HT1080 (cell line): ENCODE measurements around the gene ELAVL2. TPM values are rescaled to one million over a fixed set of nuclear protein-coding genes. Genes with fewer than 3 reads are reported as not detected.
A peak's percentile ranks its signal among the peaks of the same experiment; 100 is the strongest.

Experiments used
- DNase-seq: peaks from one replicate; pipeline ENCODE4 v3.0.0-alpha.2; 2015; ENCODE audit warnings: low read depth
- polyA plus RNA-seq, 2 experiments: library from polyadenylated mRNA; depleted of rRNA; stranded (reverse); fragments of >200 nt; gene quantifications; 2 replicates each; pipeline ENCODE4 v1.2.3, GENCODE V29; 2015
- total RNA-seq: library from RNA; depleted of rRNA; stranded (reverse); fragments of >200 nt; shearing (Covaris generic); gene quantifications from 2 replicates; pipeline ENCODE4 v1.2.3, GENCODE V29; 2014; rRNA removed

ELAVL2 gene
- 0.45 TPM in 1 of 2 replicates, not detected in the other for total RNA-seq
- 0.05 and 0.08 TPM in 2 replicates for polyA plus RNA-seq (2015; cell fraction: cytosol; rRNA removed)
- polyA plus RNA-seq (2015; cell fraction: nucleus; rRNA removed): 0.10 and 0.19 TPM in 2 replicates

DNA sequence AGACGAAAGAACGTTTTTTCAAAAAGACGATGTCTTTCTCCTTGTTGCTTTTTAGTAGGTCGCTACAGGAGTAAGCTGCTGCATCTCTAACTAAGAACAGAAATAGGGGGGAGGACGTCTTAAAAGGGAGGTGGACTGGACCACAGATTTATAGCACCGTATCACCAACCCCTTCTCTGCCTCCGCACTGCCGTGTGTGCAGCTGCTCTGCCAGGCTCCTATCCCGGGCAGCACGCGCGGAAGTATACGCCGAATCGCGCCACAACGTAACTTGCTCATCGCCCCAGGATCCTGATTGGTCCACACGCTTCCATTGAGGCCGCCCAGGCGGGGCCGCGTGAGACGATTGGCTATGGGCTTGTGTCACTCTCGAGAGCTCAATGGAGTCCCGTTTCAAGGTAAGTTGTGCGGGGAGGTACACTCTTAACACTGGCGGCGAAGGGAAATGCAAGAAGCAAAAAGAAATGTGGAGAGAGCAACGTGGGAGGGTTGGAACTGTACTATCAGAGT lies at the start of gene ELAVL2:
Gene ELAVL2 (minus strand): TSS at position 121 of the 510 bp plus-strand sequence. CDS start 64,006 bp downstream, outside the sequence.
- DNase-seq: no peak

DNA sequence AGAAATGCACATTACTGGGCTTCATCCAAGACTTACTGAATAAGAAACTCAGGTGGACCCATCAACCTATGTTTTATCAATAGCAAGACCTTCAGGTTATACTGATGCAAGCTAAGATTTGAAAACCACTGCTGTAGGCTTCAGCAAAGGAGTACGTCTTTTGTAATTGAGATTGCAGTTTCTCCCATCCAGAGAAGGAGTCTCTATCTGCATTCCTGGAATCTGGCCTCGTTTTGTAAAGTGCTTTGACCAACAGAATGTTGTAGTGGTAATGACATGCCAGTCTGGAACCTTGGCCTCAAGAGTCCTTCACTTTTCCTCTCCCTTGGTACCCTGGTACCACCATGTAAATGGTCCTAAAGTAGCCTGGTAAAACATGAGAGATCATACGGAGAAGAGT lies 32.2 kb upstream of the ELAVL2 start:
- DNase-seq: no peak

DNA sequence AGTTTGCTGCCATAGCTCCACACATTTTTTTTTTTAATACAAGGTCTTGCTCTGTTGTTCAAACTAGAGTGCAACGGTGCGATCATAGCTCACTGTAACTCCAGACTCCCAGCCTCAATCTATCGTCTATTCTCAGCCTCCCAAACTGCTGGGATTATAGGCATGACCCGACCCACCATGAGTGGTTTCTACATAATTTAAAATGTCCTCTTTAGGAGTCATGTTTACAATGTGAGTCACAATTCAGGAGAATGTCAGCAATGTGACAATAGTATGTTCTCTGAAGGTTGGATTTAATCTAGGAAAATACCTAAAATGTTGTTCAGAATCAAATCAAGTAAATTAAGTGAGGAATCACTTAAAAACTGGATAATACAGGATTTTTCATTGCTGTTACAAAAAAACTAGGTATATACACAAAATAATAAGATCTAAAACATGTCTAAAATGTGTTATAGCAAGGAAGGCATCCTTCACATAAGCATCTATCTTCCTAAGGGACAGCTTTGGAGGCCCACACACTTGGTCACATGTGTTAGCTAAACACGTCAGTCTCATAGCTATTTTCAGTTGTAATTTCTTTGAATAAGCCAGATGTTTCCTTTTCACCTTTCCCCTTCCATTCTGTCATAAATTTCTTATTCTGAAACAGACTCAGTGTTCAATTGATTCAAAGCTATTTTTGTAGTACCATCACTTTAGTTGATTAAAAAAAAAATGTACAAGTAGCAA lies 30.0 kb upstream of the ELAVL2 start:
- DNase-seq: no peak

DNA sequence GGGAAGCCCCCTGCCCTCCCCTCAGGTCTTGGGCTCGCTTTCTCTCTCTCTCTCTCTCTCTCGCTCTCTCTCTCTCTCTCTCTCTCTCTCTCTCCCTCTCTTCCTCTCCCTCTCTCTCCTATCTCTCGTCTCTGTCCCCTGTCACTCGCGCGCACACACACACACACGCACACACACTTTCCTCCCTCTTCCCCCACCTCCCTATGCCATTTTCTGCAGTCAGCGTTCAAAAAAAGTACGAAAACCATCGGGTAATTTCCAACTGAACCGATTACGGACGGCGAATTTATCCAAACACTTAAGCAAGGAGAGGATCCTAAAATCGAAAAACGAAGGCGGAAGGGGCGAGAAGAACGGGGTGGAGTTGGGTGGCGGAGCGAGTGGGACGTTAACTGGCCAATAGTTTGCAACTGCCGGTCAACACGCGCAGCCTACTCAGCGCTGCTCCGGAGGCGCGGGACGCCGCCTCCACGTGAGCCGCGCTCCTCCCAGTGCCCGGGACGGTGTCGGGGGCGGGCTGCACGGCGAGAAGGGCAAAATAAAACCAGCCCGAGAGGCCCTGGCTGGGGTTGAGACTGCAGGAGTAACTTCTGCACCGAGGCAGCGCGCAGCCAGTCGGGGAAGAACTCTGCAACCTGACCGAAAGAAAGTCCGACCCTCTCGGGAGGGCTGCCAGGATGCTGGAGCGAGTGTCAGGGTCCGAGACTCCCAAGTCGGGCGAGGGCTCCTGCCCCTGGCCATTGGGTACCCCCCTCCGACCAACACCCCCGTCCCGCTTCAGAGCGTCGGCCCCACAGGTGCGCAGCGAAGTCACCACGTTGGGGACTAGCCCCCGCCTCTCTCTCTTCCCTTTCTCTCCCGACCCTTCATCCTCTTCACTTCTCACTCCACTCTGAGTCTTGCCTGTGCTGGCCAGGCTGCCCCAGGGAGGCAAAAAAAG lies 24.9 kb upstream of the ELAVL2 start:
- peak; percentile 13 for DNase-seq

DNA sequence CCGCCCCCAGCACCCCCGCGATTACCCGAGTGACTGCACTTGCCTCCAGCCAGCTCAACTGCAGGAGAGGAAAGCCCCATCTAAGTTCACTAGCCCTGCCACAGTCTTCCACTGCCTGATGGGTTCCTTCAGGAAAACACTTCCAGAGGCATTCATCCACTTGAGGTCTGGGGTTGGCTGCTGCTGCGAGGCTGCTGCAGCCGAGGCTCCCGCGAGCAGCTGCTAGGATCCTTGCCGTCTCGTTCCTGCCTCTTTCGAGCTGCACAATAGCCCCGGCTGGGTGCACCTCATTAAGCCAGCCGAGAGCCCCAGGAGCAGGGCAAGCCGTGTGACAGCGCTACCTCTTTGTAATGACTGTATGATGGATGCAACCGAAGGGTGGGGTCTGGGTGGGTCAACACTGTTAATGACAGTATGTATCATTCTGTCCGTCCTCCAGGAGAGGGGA lies 24.2 kb upstream of the ELAVL2 start:
- DNase-seq: no peak

DNA sequence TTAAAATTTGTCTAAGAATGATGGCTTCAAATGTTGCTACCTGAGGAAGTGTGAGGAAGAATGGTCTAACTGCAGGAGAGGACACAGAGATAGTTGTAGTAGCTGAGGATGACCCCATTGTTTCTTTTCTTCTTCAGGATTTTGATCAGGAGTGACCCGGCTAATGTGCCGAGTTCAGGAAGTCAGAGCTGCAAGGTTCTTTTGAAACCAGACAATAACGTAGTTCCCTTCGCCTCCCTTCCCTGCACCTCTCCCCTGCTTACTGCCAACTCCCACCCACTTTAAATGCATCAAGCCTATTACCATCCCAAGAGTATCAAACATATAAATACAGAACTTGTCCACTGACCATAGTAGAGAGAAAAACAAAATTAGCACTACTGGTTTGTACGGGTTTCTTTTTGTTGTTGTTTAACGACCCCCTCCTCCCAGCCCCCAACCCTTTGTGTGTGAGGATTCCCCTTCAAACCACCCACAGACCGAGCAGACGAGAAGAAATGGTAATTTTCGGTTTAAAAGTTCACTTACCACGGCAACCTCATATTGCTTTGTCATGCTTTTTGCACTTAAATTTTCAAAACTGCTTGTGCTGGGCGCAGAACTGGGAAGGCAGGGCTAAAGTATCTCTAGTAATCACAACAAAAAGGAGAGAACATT lies 23.5 kb upstream of the ELAVL2 start:
- DNase-seq: no peak

DNA sequence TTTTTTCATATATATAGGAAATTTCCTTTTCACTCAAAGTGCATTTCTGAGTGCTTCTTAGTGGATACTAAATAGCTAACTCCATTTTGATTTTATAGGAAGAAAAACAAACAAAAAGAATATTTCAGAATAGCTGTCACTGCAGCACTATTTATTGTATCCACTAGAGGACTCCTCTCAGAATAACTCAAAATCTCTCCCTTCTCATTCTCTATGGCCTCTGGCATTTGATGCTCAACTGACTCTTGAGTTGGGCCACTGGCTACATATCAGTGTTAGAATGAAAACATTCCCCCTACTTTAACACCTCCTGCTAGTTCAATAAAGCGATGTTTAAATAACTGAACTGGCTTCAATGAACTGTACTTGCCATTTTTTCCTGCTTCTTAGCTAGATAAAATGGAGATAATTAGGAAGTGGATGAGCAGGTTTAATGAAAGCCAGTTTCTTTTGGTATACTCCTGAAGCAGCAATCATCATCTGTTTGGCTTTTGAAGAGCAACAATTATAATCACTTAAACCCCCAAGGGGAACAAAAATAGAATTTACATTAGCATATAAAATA lies 16.6 kb upstream of the ELAVL2 start:
- no peak for DNase-seq

DNA sequence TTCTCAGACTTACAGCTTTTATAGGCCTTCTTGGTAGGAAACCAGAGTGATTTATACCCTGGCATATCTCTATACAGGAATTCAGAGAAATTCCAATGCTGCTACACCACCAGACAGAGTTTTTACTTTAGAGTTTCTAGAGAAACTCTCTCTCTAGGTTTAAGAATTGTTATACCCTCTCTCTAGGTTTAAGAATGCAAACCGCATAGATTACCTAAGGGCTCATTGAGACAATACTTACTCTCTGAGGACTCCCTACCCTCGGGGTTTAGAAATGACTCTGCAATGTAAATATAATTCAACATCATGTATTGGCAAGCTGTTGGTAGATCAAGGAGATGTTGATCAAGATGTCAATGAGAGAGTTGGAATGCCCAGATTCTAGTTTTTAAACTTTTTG lies 15.3 kb upstream of the ELAVL2 start:
- no peak for DNase-seq

DNA sequence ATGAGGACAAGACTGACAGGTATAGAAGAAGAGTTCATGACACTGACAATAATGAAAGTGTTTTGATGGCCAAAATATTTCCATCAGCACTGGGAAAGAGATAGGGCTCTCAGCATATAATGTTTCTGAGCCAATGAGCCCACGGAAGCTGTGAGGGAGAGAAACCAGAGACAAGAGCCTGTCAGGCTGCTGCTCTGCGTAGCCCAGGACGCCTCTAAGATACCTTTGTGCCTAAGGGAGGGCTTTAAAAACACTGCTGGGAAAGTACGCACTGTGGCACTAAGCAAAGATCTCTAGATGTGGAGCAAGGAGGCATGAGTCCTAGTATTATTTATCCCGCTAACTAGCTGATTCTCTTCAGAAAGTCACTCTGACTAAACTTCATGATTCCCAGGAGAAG lies 11.0 kb upstream of the ELAVL2 start:
- DNase-seq: no peak

DNA sequence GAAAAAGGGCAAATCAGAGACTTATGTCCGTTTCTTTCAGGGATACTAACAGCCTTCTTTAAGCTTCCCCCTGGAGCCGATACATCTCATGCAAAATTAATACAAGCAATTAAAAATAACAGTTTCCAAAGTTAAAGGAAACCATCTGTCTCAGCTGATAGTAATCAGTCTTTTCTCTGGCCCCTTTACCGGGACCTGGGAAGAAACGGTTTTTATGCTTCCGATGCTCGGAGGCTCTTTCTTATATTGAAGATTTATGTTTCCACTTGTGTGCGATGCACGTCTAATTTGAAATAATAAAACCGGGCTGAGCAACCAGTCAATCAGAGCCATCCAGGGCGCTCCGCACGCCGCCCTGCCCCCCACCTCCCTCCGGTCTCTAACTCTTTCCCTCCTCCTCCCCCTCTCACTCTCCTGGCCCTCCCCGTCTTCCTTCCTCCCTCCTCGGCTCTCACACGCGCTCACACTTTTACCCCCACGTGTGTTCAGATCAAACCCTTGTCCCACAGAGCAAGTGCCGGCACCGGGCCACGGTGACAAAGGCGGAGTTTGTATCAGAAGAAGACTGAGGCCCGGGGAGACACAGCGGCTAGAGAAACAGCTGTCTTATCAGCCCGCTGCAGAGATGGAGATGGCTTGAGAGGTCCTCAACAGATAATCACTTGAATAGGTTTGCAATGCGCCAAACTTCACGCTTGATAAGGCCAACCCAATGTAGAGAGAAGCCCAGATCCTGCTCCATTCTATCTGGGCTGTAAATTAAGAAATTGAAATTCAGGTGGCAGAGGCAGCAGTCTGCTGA lies 5.1 kb upstream of the ELAVL2 start:
- DNase-seq: no peak

DNA sequence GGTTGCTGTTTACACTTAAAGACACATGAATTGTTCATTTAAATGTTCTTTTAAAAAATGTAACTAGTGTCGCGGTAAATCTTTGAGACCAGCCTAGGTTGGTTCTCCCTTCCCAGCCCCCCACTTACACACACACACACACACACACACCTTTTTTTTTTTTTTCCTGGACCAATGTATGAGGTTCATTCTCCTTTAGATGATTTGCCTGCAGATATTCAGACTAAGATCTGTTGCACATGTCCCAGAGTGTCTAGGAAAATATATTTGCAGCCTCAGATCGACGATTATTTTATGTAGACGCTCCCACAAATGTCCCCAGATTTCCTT lies 4.4 kb upstream of the ELAVL2 start:
- no peak for DNase-seq

DNA sequence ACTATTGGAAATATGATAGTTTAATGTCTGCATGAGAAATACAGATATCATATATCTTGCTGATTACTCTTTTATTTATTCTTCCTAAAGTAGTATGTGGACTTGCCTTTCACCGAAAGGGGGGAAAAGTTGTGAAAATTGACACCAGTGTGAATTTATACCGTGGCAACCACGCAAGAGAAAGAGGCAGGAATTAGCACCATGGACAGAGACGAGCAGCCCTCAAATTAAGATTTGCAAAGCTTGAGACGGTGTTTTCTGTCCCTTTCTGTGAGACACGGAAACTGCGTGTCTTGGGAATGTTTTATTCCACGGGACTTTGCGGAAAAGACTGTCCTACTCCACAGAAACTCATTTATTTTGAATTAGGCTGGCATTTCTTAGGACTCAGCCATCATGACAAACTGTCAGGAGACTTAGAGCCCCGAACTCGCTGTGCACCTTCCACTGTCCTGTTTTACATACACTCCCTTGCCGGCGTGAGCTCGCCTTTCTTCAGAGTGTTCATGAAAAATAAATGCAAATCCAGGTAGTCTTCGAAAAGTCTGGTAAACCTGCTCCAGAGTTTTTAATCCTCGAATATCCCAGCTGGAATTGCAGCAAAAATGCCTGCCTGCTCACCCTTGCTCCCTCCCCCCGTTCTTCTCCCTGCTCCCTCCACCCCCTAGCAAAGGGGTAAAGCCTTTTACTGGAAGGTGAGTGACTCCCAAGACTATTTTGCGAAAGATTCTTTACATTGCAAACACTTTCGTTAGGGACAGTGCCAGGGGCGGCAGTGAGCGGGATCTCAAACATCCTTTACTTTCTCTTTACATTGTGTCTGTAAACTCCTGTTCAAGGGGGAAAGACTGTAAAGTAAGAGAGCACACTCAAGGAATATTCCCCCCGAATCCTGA lies 3.8 kb upstream of the ELAVL2 start:
- DNase-seq: peak; percentile 7

DNA sequence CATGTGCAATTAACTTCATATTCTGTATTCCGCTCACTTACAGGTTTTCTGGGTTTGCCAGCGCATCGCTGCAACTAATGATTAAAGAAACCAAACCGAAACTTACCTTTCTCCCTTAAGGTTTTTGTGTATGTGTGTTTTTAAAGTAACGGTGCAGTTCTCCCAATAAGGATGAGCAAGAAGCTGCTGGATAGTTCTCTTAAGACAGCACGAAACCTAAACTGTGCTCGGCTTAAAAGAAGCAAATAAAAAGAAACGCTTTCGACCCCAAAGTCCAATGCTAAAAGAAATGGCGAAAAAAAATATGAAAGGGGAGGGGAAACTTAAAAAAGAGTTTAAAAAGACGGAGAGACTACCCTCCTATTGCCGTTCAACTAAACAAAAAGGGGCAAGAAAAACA lies 340 bp downstream of the ELAVL2 start:
- DNase-seq: no peak

DNA sequence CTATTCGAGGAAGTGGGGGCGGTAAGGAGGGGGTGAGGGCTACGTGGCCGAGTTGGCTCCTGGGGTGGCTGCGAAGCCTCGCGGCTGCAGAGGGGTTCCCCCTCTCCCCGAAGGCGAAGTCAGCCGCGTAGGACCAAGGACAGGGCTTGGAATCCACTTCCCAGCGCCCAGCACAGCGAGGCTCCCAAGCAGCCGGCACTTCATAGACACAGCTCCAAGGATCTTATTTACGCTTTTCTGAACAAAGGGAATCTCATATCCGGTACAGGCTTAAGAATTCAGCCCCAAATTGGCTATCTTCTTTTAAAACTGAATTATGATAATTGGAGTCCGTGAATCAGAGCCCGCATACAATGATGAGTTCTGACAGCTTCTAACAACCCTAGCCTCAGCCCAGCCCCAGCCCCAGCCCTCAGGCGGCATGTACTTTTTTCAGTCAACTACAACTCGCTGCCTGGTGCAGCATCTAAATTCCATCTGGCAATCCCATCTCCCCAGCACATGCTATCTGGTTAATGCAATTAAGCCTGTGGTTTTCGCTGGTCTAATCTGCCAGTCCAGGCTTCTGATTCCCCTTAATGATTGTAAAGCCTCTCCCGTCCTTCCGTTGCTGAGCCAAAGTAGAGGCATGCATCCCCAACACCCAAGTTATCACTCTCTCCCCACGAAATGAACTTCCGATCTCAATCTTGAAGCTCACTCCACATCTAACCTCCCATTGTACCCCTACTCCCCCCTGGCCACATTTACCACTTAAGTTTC lies 1.0 kb downstream of the ELAVL2 start:
- DNase-seq: no peak

DNA sequence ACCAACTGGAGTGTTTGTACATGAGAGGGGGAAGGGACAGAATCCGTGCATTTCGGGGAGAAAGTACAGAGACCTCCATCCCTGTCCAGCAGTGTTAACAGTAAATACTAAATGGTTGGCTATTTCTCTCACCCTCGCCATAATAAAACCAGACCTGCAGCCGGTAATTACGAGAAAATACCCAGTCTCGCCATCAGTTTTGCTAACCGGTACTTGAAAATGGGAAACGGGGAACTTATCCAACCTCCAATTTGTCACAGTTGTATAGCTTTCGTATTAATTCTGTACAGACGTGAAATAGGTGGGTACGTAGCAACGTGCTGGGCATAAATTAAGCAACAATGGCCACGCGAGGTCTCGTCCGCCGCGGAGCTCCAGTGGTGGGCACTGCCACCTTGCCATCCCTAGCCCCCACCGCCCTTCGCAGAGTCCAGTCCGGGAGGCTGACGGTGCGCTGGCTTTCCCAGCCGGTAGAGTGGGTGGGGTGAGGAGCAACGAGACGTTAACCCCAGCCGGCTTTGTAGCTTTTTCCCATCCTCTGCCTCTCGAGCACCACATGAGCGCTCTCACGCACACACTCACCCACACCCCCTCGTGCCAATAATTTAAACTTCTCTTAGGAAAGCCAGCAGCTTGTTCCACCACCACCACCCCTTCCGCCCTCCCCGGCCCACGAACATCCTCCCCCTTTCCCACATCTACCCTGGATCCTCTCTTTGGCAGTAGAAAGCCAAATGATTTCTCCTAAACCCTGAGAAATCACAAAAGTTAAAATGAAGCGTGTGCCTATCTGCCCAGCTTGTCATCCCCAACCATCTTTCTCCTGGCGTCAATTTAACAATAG lies 1.8 kb downstream of the ELAVL2 start:
- DNase-seq: no peak

DNA sequence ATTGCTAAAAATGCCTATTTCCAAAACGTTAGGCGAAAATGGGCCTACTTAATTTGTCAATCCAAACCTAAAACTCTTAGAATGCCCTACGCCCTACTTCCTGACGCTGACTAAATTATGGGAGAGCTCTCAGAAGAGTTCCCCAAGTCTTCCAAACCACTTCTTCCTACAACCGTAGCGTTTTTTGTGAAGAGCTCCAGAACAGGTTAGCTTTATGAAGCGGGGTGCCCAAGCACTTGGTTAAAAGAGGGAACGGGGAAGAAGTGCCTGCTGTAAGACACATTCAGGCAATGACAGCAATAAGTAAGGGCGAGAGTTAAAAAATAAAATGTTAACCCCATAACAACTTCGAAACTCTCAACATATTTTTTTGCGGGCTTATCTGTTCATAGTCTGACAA lies 2.8 kb downstream of the ELAVL2 start:
- no peak for DNase-seq
